A375 (cell line): ENCODE data around the gene ZNF134. TPM values are rescaled to one million over a fixed set of nuclear protein-coding genes. Genes with fewer than 3 reads are reported as not detected.

Experiments
- total RNA-seq: library from RNA; depleted of rRNA; stranded (reverse); fragments of >200 nt; shearing (Covaris generic); gene quantifications from 2 replicates; pipeline ENCODE4 v1.2.3, GENCODE V29; 2014; rRNA removed

ZNF134 gene
- 28.7 and 33.7 TPM in 2 replicates for total RNA-seq

DNA sequence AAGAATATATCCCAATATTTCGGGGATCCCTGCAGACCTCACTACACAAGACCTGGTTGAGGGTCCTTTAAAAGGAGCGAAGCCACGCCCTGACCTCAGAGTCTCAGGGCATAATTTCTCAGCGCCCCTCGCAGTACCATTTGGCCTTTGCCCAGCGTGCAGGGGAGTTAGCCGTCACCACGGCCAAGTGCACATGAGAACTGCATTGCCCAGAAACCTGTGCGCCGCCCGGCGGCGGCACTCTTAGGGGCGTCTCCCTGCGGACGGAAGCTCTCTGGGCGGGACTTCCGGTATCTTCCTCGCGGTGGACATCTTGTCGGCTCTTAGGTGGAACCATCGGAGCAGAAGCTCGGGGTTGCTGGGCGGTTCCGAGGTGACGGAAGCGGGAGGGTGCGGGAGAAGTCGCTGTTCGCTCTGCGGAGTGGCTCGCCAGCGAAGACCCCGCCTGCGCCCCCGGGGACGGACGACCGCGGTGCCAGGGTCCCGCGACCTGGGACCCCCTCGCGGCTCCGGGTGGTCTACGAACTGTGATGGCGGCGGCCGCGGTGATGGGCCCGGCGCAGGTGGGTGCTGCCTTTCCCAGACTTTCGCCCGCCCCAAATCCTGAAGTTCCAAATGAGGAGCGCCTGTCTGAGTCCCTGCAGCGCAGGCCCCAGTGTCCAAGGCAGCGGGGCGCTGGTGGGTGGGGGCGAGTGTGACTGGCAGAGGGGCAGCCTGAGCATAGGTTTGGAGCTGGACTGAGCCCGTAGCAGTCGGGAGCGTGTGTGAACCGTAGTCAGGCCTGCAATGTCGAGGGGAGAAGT, at the start of gene ZNF134:
Gene ZNF134 (plus strand): TSS at position 302 of the 803 bp plus-strand sequence. CDS start 5,227 bp downstream, outside the sequence.

DNA sequence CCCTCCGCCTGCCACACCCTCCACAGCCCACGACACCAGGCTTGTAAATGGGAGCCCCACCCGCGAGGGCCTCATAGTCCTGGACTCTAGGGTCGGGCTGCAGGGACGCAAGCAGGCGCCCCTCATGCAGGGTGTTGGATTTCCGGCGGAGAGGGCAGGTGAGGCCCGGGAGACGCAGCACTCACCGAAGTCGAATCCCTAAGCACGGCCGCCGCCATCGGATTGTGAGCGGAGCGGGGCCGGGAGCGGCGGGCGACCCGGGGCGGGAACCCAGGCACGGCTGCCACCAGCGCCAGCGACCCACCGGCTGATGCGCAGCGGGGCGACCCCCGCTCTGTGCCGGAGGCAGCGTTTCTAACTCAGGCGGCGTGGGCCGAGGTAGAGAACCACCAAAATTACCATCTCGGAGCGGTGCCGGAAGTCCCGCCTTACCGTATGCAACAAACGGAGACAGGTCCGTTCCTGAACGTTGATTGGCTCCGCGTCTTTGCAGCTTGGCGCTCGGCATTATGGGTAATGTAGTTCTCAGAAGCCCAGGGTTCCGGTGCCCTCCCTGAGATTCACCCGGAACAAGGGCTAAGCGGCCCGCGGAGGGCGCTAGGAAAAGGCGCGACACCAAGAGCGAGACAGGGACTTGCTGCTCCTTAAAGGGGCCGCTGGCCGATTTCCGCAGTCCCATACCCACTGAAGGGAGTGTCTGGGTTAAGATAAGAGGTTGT, 35.4 kb upstream of the ZNF134 start, which contains the start of gene ZNF416:
Gene ZNF416 (minus strand): TSS at position 425 of the 719 bp plus-strand sequence. CDS start 207 bp downstream, at position 218.

DNA sequence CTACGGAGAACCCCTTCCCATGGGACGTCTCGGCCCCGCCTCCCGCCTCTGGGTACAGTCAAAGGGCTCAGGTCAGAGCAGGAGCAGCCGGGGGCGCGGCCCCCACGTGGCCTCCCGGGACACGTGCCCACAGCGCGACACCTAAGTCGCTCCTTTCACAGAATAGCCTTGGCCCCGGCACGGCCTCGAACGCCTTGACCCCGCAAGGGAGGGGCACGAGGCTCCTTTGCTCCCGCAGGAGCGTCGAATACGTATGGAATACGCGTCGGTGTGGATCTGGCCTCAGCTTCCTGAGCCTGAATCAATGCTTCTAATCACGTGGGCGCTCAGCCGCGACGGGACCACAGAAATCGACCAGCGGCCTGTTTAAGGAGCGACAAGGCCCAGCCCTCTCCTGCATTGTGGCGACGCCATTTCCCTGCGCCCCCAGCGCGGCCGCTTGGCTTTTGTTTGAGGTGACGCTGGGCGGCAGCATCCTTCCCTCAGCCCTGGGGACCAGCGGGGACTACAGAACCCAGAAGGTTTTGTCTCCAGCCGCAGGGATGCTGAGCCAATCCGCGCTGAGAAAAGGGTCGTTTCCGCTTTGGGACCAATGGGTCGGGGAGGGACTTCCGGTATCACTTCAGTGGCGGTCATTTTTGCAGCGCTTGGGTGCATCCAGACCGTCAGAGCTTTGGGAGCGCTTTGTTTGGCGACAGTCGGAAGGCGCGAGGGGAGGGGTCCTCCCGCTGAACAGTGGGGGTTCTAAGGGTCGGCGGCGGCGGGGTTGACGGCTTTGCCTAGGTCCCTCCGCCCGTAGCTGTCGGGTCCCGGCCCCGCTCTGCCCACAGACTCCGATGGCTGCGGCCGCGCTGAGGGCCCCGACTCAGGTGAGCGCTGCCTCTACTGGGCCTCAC, 30.3 kb upstream of the ZNF134 start, which contains the start of gene ZIK1:
Gene ZIK1 (plus strand): TSS at position 625 of the 896 bp plus-strand sequence. CDS start 212 bp downstream, at position 837.

DNA sequence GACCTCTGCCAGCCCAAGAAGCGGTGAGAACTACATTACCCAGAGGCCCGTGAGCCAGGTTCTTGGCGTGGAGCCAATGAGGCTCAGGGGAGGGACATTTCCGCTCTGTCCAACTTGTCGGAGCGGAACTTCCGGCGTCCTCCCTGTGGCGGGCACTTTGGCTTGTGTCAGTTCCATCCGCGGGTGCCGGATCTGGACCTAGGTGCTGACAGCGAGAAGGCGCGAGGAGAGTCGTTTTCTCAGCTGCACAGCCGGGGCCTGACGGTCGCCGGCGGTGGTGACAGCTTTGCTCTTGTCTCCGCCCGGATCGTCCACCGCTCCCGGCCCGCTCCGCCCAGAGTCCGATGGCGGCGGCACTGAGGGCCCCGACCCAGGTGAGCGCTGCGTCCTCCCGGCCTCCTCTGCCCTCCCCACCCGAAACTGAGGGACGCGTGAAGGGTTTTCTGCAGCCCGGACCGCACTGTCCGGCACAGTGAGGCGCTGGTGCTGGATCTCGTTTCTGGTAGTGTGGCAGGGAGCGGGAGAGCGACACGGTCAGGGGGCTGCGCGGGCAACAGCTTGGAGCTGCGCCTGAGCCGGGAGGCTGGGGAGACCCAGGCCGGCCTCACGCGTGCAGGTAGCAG, 14.2 kb upstream of the ZNF134 start, which contains the start of gene ZNF530:
Gene ZNF530 (plus strand): TSS at position 125 of the 623 bp plus-strand sequence. CDS start 4,461 bp downstream, outside the sequence.

DNA sequence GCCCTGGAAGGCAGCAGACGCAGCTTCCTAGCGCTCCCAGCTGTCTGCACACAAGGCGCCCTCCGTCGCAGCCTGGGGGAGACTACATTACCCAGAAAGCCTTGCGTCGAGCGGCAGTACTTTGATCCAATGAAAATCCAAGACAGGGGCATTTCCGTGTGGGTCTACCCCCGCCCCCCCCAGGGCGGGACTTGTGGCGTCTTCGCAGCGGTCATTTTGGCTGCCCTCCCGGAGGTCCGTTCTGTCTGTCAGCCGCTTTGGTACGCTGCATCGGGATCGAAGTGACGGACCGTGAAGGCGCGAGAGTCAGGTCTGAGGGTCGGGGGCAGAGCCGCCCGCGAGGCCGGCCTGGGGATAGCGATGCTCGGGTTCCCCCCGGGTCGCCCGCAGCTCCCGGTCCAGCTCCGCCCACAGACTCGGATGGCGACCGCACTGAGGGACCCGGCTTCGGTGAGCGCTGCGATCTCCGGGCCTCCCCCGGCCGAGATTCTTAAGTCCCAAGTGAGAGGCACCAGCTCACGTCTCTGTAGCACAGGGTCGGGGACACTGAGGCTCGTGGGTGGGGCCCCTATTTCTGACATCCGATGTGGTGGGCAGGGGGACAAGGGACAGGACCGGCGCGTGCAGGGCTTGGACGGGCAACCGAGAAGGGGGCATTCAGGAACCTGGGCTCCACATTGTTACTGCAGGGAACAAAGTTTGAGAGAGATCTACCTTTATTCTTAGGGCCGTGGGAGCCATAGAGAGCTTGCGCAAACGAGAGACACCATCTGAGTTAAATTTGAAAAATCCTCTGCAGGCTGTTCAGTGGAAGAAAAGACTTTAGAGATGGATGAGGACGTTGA, 19.2 kb downstream of the ZNF134 start, which contains the start of gene ZNF211:
Gene ZNF211 (plus strand): TSS at position 182 of the 845 bp plus-strand sequence. CDS start 179 bp downstream, at position 361.

DNA sequence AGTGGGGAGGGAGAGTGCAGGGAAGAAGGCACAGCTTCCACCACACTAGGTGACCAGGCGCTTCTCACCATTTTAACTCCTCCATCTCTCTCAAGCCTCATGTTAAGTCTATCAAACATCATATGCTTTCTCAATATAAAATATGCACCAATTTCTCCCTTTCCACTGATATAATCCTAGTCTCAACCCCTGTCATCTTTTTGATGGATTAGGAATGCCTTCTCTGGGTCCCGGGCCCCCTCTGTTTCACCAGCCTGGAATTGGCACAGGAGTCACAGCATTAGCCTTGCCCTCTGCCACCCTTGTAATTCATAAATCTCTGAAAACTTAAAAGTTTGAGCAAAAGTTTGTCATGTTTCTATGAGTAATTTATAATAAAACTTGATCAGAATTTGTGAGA, 54.6 kb downstream of the ZNF134 start, which contains the start of gene ZSCAN4:
Gene ZSCAN4 (plus strand): TSS at position 301 of the 400 bp plus-strand sequence. CDS start 7,211 bp downstream, outside the sequence.

Other genes with a start within 250 kb of the ZNF134 start
- gene ZNF548, start 224.4 kb upstream of the ZNF134 start, total RNA-seq, result 24.1 and 29.3 TPM in 2 replicates
- gene ZNF17, start 203.1 kb upstream of the ZNF134 start, total RNA-seq, result 8.4 and 9.6 TPM in 2 replicates
- gene ZNF749, start 178.9 kb upstream of the ZNF134 start, total RNA-seq, result 16.1 and 24.3 TPM in 2 replicates
- 0.15 and 0.50 TPM in 2 replicates for gene VN1R1, start 157.1 kb upstream of the ZNF134 start, total RNA-seq
- gene ZNF772, start 136.7 kb upstream of the ZNF134 start, total RNA-seq, result 12.3 and 15.8 TPM in 2 replicates
- 7.7 and 17.7 TPM in 2 replicates for gene ZNF419, start 126.5 kb upstream of the ZNF134 start, total RNA-seq
- gene ZNF773, start 114.3 kb upstream of the ZNF134 start, total RNA-seq, result 9.1 and 23.1 TPM in 2 replicates
- gene ZNF549, start 86.9 kb upstream of the ZNF134 start, total RNA-seq, result 2.3 and 4.2 TPM in 2 replicates
- gene ZNF550, start 54.4 kb upstream of the ZNF134 start, total RNA-seq, result 11.8 and 12.6 TPM in 2 replicates
- gene ZNF416, start 35.3 kb upstream of the ZNF134 start, total RNA-seq, result 3.8 and 5.2 TPM in 2 replicates
- gene ZIK1, start 30.1 kb upstream of the ZNF134 start, total RNA-seq, result 11.8 and 17.0 TPM in 2 replicates
- 9.0 and 9.4 TPM in 2 replicates for gene ZNF530, start 14.4 kb upstream of the ZNF134 start, total RNA-seq
- 5.9 and 6.7 TPM in 2 replicates for gene ZNF211, start 18.9 kb downstream of the ZNF134 start, total RNA-seq
- not detected in 2 replicates for gene ZSCAN4, start 54.7 kb downstream of the ZNF134 start, total RNA-seq
- gene ZNF551, start 67.7 kb downstream of the ZNF134 start, total RNA-seq, result 30.1 and 35.6 TPM in 2 replicates
- 0.03 TPM in 1 of 2 replicates, not detected in the other for gene ZNF154, start 95.0 kb downstream of the ZNF134 start, total RNA-seq
- gene ZNF671, start 113.4 kb downstream of the ZNF134 start, total RNA-seq, result 3.4 and 4.5 TPM in 2 replicates
- gene ZNF776, start 132.6 kb downstream of the ZNF134 start, total RNA-seq, result 7.2 and 13.3 TPM in 2 replicates
- gene ZNF586, start 155.4 kb downstream of the ZNF134 start, total RNA-seq, result 16.2 TPM in 2 replicates
- 4.9 and 6.2 TPM in 2 replicates for gene ZNF552, start 200.7 kb downstream of the ZNF134 start, total RNA-seq
- gene ZNF587B, start 216.1 kb downstream of the ZNF134 start, total RNA-seq, result 32.2 and 37.8 TPM in 2 replicates
- 12.9 and 16.9 TPM in 2 replicates for gene ZNF587, start 235.6 kb downstream of the ZNF134 start, total RNA-seq